CD4-positive, alpha-beta T cell (primary cell): ENCODE results near the gene TMBIM6. TPM values are rescaled to one million over a fixed set of nuclear protein-coding genes. Genes with fewer than 3 reads are reported as not detected.

Source experiments
- ATAC-seq: fragments of 200-7000 bp; cut with Tn5 transposase; one replicate; pipeline ENCODE4 v1.10.0; 2022; ENCODE audit warnings: mild to moderate bottlenecking; ENCODE audit not compliant: poor library complexity
- CTCF ChIA-PET: fragments of 350-600 bp; sonication (Branson Sonifier 250); formaldehyde crosslinking; loops from one replicate; lab custom pipeline; 2021; ENCODE audit warnings: antibody characterized with exemption, inconsistent platforms; lab: Charles Lee
- POLR2A ChIA-PET: fragments of 350-600 bp; sonication (Branson Sonifier 250); formaldehyde crosslinking; loops from one replicate; lab custom pipeline; 2021; ENCODE audit warnings: antibody characterized with exemption, inconsistent platforms; lab: Charles Lee
- DNase-seq, 14 experiments: peaks; one replicate each; pipeline ENCODE4 v3.0.0-alpha.2; 2013 to 2020; ENCODE audit warnings: mixed read lengths in 2 of 14
- H3K27ac ChIP-seq, 2 donors: one replicate each; pipeline versions ENCODE4 v1.5.1 to v1.7.0; 2013; ENCODE audit warnings: low read length in 2 of 2, low read depth in 1 of 2, mild to moderate bottlenecking in 1 of 2
- H3K27me3 ChIP-seq, 2 experiments: 1 replicate in 1 of 2; 2 replicates in 1 of 2; pipeline versions ENCODE4 v1.6.1 to v1.7.0; 2013; ENCODE audit warnings: low read length in 2 of 2, control low read depth in 1 of 2, mild to moderate bottlenecking in 1 of 2, moderate library complexity in 1 of 2; ENCODE audit not compliant: insufficient read depth in 2 of 2, control insufficient read depth in 1 of 2
- H3K36me3 ChIP-seq: one replicate; pipeline ENCODE4 v1.6.1; 2013; ENCODE audit warnings: low read length, control low read depth; ENCODE audit not compliant: insufficient read depth
- H3K4me1 ChIP-seq: one replicate; pipeline ENCODE4 v1.6.1; 2013; ENCODE audit warnings: low read length, control low read depth; ENCODE audit not compliant: insufficient read depth
- H3K4me3 ChIP-seq: one replicate; pipeline ENCODE4 v1.5.1; 2013; ENCODE audit warnings: mild to moderate bottlenecking, low read length, moderate library complexity
- H3K9me3 ChIP-seq, 2 experiments: 1 replicate in 1 of 2; 2 replicates in 1 of 2; pipeline versions ENCODE4 v1.6.1 to v1.7.0; 2013; ENCODE audit warnings: low read length in 2 of 2, mild to moderate bottlenecking in 2 of 2, control low read depth in 1 of 2, moderate library complexity in 1 of 2; ENCODE audit not compliant: control insufficient read depth in 1 of 2, insufficient read depth in 1 of 2
- H3K27ac Mint-ChIP-seq: one replicate; pipeline ENCODE4 v1.8.0; 2020; ENCODE audit warnings: mixed read lengths
- H3K27me3 Mint-ChIP-seq: one replicate; pipeline ENCODE4 v1.8.0; 2021; ENCODE audit warnings: mixed read lengths
- H3K36me3 Mint-ChIP-seq: one replicate; pipeline ENCODE4 v1.8.0; 2021; ENCODE audit warnings: low read depth, mixed read lengths
- H3K4me1 Mint-ChIP-seq: one replicate; pipeline ENCODE4 v1.8.0; 2021; ENCODE audit warnings: low read depth, mixed read lengths
- H3K4me3 Mint-ChIP-seq: one replicate; pipeline ENCODE4 v1.8.0; 2020; ENCODE audit warnings: mild to moderate bottlenecking, mixed read lengths
- H3K9me3 Mint-ChIP-seq: one replicate; pipeline ENCODE4 v1.8.0; 2020; ENCODE audit warnings: mixed read lengths
- CTCF ChIP-seq: fragments of 200-600 bp; IDR thresholded peaks from one replicate; pipeline ENCODE4 v1.8.0; 2022; ENCODE audit warnings: antibody characterized with exemption, mild to moderate bottlenecking
- intact Hi-C, 2 experiments: fragments of 100-400 bp; cut with DNase I in 1 of 2; cut with micrococcal nuclease in 1 of 2; formaldehyde crosslinking; loops; one replicate each; pipeline versions ENCODE4 v1.15.1 to v1.9.0; 2023 to 2025; cut with DNase I, micrococcal nuclease
- total RNA-seq, 174 experiments: library from RNA in 2 of 174; stranded (reverse) in 2 of 174; gene quantifications; one replicate each; pipeline ENCODE4 v1.2.3 and lab custom pipeline; 2021 to 2026

The TMBIM6 gene
- total RNA-seq, 2 experiments from 2014 or later = 274 to 279 TPM

DNA sequence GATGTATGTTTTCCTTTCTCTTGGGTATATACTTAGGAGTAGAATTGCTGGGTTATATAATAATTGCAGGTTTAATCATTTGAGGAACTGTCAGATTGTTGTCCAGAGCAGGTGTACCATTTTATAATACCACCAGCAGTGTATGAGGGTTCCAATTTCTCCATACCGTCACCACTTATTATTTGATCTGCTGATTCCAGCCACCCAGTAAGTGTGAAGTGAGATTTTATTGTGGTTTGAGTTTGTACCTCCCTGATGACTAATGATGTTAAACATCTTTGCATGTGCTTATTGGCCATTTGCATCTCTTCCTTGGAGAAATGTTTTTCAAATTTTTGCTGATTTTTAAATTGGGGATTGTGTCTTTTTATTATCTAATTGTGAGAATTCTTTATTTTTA, 71.8 kb downstream of the TMBIM6 start:
- Mint-ChIP-seq H3K9me3 (no peaks in the 10 kb centered on the region), H3K4me1 (no peaks in the 10 kb centered on the region), H3K36me3 (peaks cover 12% of the 10 kb centered on the region), H3K27me3 (no peaks in the 10 kb centered on the region), H3K4me3 (no peak overlapping the region), H3K27ac (no peak overlapping the region)
- Histone ChIP-seq H3K36me3 (peaks cover 6% of the 10 kb centered on the region), H3K4me1 (no peaks in the 10 kb centered on the region), H3K9me3 (no peaks in the 10 kb centered on the region), H3K27ac (no peak overlapping the region), H3K27me3 (no peaks in the 10 kb centered on the region), H3K4me3 (no peak overlapping the region)
- ATAC-seq (no peak), DNase-seq (no peak)
- CTCF ChIA-PET = no interaction called here
- TF ChIP-seq CTCF = no peak
- intact Hi-C loops = no loop called here
- POLR2A ChIA-PET = no interaction called here

Other genes starting within 250 kb of the TMBIM6 start
- 1 to 10 TPM; 2.4 to 3.4 TPM for gene KCNH3, start 202.5 kb upstream of the TMBIM6 start, total RNA-seq
- gene MCRS1, start 173.4 kb upstream of the TMBIM6 start, total RNA-seq = 10 to 100 TPM; 49.0 to 56.4 TPM
- gene FAM186B, start 135.9 kb upstream of the TMBIM6 start, total RNA-seq = under 1 TPM; 0.64 to 0.74 TPM
- 1 to 10 TPM; 4.7 to 6.5 TPM for gene PRPF40B, start 118.0 kb upstream of the TMBIM6 start, total RNA-seq
- 10 to 100 TPM; 33.3 to 34.8 TPM for gene FMNL3, start 34.2 kb upstream of the TMBIM6 start, total RNA-seq
- 1 to 10 TPM; 9.2 to 9.8 TPM for gene NCKAP5L, start 86.9 kb downstream of the TMBIM6 start, total RNA-seq
- gene BCDIN3D, start 101.5 kb downstream of the TMBIM6 start, total RNA-seq = 1 to 10 TPM; 2.8 to 3.9 TPM
- gene FAIM2, start 162.3 kb downstream of the TMBIM6 start, total RNA-seq = not detected
- gene AQP2, start 209.2 kb downstream of the TMBIM6 start, total RNA-seq = not detected
- not detected for gene AQP5, start 220.3 kb downstream of the TMBIM6 start, total RNA-seq
- gene AQP6, start 231.4 kb downstream of the TMBIM6 start, total RNA-seq = not detected